ENCODE results near the gene ENG.
"Not testable (repeated sequence)": the region's sequence is repeated elsewhere in the genome, so short reads cannot be mapped to it uniquely, and the experiment has no call there.

ENG gene

DNA sequence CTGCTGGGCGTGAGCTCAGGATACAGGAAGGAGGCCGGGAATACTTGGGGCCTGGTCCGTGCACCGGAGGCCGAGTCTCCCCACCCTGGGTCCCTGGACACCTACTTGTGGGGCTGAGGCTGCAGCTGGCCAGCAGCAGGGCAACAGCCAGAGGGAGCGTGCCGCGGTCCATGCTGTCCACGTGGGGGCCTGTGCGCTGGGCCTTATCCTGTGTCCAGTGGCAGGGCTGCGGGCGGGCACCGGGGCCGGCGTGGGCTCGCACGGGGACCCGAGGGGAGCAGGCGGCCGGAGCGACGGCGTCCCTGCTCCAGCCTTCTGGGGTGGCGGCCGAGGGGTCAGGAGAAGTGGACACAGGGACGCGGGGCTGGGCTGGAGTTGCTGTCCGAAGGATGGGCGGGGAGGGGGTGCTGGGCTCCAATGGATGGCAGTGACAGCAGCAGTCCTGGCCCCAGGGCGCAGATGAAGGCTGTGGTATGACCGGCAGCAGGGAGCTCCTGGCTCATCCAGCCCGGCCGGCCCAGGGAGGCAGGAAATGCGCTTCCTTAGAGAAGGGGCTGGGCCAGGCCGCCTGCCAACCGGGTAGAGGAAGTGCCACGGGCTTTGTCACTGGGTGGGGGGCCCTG, at the start of gene ENG:
TSS of gene ENG (minus strand) at position 475 of the 623 bp plus-strand sequence. CDS start at position 172, 303 bp downstream.
- peak; percentile 43 to 46 for DNase-seq

DNA sequence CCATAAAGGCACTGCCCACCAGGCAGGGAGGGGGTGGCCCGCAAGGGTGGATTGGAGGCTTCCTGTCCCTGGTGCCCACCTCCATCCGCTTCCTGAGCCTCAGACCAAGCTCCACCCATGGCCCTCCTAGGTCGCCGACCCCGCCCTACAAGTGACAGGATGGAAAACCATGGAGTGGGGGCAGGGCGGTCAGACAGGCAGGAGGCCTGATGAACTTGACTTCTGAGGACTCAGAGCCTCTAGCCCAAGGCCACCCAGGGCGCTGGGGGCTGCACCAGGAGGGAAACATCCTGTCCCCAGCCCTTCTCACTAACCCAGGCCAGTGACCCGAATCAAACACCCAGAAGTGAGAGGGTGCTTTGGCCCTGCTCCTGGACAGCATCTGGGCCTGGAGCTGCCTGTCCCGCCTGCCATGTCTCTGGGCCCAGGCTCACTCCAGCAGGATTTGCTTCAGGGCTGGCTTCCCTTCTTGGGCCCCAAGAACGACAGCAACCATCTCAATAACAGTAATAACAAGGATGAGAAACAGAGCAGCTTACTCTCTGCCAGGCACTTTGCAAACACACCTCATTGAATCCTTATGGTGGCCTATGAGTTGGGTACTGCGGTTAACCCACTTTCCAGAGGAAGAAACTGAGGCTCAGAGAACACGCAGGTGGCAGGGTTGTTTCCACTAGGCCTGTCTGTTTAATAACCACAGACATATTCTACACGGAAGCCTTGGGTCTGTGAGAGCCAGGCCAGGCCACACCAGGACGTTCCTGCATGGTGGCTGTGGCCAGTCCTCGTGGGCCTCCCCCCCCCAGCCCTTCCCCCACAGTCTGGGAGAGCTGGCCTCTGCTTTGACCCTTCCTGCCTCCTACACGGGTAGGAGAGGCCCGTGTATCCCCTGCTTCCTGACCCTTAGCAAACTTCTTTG, 49.4 kb upstream of the ENG start:
- DNase-seq: peak; percentile 96 to 97

DNA sequence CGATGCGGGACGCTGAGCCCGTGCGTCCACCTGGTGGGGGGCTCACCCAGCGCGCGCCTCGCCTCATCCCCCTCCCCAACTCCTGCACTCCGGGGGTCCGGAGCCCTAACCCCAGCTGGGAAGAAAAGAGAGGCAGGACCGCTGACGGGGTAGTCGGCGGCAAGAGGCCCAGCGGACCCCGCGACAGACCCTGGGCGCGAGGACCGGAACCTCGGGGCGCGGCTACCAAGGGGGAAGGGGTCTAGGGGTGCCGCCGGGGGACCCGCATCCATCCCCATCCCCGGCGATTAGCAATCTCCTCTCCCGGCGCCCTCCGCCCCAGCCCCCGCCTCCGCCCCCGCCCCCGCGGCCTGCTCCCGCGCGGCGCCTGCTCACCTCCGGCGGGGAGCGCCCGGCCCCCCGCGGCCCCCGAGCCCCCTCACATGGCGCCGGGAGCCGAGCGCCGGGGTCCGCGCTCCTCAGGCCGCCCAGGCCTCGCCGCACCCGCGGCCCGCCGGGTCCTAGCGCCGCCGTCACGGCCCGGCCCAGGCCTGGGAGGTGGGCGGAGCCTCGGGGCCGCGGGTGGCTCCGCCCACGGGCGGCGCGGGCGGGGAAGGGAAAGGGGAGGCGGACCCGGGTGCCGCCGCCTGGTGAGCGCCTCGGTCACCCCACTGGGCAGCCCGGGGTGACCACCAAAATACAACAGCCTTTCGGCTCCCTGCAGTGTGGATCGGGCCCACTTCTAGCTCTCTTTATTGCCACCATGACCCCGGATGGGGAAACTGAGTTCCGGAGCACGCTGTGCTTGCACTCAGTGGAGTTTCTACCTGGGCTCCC, 44.9 kb upstream of the ENG start, which contains the start of gene ST6GALNAC6:
TSS of gene ST6GALNAC6 (minus strand) at position 476 of the 816 bp plus-strand sequence. CDS start 1,622 bp downstream, outside the sequence.
- peak; percentile 77 to 78 for DNase-seq

DNA sequence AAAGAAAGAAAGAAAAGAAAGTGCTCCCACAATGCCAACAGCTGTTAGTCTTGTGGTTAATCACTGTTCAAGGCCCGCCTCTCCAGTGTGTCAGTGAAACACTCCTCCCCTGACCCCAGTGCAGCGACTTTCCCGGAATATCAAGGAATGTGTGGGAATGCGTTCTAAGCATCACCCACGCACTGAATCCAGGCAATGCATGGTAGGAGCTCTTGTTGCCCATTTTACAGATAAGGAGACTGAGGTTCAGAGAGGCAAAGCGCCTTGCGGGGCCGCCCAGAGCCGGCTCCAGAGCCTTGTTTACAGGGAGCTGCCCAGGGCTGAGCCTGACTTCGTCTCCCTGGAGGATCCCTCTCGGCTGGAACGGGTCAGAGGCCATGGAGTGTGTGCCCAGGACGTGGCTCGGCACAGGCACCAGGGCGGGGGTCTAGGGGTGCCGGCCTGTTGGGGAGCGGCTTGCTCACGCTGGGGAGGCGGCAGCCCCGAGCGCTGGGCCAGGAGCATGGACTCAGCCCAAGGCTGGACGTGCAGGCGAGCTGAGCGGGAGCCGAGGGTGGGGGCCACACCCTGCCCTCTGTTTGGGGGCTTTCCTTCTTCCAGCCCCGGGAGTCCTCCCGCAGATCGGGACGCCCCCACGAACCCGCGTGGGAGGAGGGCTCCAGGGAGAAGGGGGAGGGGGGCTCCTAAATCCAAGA, 44.1 kb upstream of the ENG start:
- peak in 1 of 2 experiments; percentile 24 for DNase-seq

DNA sequence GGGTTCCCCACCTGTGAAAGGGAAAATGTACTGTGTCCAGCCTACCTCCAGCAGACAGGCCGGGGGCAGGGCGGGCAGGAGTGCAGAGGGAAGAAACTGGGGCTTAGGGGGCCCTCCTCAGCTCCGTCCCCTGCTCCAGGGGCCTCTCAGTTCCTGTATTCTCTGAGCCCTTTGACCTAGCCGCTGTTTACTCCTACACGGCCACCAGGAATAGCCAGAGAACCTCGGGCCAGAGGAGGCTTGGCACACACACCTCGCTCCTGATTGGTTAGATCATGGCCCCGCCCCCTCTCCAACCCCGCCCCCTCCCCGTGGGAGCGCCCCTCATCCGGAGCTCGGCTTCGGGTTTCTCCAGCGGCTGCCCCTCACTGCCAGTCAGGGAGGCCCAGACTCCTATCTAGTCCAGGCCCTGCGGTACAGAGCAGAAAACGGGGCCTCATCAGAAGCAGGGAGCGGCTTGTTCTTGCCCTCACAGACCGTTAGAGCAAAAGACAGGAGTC, 42.8 kb upstream of the ENG start:
- DNase-seq: peak; percentile 46 to 48

DNA sequence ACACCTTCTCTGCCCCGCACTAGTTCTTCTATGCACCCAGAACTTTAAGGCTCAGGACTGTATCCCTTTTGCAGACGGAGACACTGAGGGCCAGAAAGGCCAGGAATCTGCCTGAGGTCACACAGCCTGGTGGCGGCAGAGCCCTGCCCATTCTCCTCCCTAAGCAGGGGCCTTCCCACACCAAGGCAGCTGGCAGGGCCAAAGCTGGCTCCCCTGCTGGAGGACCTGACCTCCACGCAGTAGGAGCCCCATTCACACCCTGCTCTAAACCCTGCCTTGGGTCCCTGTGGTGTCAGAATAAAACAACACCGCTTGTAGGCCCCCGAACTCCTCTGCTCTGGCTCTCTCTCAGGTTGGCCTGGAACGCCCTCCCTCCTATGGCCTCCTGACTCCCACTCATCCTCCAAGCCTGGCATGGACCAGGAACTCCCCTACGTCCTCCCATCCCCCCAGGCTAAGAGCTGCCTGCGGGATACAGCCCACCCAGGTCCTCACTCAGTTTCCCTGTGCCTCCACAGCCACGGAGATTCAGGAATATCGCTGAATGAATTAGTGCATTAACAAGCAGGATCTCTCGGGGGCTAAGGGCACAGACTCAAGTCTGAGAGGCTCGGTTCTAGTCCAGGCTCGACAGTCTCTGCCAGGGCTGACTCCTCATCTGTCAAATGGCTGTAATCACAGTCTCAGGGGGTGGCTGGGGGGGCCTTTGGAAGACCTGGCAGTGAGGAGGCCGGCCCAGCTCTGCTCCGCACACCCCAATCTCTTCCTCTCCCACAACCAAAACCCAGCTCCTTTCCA, 42.1 kb upstream of the ENG start:
- no peak for DNase-seq

DNA sequence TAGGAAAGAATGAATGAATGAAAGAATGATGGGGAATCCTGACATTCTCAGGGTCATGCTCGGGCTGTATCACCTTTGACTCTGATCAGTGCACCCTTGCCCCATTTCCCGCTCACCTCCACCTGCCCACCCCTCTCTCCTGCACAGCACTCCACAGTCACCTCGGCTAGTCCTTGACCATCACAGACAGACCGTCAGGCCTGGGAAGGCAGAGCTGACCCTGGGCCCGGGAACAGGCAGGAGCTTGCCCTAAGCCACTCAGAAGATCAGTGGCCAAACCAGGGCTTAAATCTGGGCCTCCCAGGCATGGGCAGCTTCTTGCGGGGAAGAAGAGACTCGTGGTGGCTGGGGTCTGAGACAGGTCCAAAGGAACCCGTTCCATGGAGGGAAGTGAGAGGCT, 41.4 kb upstream of the ENG start:
- no peak for DNase-seq

DNA sequence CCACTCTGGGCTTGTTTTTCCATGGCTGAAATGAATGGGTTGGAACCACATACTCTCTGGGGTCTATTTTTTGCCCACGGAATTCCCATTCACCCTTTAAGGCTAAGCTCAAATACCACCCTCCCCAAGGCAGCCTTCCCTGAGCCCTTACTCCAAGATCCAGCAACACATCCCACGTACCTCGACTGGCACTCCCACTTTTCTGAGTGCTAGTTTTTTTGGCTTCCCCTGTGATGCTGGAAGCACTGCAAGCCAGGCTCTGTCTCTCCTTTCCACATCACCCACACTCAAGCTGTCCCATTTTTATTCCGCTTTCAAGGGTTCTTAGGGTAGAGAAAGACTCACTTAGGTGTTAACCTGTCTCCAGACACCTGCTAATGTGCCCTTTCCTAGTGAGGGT, 38.9 kb upstream of the ENG start:
- DNase-seq: no peak

DNA sequence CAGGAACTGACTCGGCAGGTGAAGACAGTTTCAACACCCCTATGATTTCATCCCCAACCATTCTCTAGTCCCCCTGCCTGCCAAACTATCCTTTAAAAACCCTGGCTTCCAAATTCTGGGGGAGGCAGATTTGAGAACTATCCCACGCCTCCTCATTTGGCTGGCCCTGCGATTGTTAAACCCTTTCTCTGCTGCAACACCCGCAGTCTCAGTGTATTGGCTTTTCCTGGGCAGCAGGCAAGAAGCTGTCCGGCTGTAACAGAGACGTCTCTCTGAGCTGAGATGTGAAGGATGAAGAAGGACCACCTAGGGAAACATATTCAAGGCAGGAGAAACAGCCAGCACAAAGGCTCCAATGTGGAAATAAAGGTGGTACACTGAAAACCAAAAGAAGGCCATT, 38.4 kb upstream of the ENG start:
- no peak for DNase-seq

DNA sequence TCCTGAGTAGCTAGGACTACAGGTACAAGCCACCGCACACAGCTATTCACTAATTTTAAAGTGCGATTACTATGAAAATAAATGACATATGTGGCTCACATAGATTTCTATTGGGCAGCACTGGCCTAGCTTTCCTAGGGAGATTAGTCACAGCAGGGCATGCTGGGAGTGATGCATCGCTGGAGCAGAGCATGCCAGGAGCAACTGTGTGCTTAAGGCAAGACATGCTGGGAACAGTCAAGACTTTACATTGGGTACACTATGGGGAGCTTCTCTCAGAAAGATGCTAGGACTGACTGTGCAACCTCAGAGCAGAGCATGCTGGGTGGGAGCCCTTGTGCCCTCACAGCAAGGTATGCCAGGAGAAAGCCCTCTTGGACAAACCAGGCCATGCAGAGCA, 35.6 kb upstream of the ENG start:
- no peak for DNase-seq

DNA sequence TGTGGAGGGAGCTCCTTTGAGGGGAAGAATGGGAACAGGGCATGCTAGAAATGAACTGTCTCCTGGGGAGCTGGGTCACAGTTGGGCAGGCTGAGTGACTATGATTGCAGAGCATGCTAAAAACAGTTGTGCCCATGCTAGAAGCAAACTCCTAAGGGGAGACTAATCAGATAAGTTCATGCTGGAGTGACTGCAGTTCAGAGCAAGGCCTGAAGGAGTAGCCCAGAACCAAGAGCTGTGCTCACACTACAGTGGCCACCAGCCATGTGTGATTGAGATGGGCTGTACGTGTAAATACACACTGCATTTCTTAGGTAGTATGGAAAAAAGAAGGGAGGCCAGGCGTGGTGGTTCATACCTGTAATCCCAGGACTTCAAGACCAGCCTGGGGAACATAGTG, 33.3 kb upstream of the ENG start:
- DNase-seq: no peak

DNA sequence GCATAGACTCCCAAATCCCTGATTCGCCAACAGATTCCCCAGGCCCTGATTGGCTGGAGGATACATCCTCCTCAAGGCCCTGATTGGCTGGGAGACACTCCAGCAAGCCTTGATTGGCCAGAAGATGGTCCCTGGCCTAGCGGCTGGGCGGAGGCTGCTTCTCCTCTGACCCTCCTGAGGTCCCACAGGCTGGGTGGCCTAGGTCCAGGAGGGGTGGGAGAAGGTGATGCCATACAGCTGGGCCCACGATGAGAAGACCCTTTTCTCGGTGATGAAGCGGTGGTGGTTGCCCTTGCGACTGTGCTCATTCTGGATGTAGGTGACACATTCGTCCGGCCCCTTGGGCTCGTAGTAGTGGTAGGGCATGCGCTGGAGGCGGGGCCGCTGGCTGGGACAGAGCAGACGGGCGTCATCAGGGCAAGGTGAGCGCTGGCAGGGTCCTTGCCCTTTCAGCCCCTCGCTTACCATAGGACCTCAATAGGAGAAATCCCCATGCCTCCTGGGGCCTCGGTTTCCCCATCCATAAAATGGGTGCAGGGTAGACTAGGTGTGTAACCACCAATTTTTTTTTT, 32.0 kb upstream of the ENG start:
- DNase-seq: no peak

DNA sequence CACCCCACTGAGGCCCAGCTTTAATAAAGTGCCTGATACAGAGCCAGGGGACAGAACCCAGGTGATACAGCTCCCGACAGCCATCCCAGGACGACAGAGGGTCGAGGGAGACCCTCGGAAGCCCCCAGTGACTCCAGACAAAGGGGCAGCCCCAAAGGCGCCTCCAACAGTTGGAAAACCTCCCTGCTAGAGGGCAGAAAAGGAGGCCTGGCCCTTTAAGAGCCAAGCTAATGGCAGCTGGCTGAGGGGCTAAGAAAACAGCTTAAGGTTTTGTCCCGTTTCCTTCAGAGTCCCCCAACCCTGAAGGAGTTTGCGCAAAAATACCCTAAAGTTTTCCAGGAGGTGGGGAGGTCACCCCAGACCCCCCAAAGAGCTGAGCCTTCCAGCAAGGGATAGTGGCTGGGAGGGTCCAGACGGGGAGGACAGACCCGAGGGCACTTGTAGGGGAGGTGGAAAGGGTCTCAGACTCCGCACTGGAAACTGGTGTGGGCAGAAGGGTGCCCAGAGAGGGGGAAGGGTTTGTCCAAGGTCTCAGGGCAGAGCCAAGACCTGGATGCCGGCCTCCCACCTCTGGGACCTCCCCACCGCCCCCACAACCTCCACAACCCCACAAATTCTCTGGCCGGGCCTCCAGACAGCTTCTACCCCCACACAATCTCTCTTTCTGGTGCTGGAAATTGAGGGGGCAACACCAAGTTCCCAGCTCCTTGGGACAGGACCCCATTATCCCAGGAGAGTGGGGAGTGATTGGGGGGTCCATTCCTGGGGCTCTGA, 31.2 kb upstream of the ENG start:
- no peak for DNase-seq

DNA sequence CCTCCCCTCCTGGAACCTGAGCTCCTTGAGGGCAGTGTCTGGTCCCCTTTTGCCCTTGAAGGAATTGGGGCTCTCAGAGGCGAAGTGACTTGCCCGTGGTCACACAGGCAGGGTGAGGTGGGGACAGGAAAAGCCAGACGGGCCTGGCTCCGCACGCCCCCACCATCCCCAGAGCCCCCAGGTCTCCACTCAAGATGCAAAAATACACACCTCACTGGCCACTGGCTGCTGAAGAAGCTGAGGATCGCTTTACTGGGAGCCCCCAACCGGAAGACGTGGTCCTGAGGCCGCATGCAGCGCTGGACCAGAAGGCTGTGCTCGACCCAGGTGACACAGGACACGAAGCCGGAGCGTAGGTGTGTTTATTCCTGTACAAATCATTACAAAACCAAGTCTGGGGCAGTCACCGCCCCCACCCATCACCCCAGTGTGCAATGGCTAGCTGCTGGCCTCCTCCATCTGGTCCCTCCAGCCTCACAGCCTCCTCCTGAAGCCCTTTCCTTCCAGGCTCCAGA, 30.6 kb upstream of the ENG start:
- DNase-seq: no peak

DNA sequence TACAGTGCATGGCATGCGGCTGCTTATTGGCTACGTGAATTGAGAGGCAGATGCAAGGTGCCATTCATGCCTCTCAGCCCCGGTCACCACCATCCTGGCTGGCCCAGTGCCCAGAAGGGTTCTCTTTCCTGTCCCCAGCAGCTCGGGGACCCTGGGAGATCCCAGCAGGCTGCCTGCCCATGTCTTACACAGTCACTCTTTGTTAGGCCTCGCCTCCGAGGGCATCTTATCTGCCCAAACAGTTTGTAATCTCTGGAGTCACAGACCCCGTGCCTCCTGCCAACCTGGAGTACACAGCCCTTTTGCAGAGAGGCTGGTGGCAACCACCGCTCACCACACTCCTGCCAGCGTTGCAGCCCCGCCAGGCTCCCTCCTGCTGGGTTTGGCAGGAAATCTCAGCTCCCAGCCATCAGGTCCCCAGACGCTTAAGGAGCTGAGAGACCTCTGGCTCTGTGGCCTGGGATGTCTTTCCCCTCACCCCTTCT, 30.0 kb upstream of the ENG start:
- DNase-seq: no peak

DNA sequence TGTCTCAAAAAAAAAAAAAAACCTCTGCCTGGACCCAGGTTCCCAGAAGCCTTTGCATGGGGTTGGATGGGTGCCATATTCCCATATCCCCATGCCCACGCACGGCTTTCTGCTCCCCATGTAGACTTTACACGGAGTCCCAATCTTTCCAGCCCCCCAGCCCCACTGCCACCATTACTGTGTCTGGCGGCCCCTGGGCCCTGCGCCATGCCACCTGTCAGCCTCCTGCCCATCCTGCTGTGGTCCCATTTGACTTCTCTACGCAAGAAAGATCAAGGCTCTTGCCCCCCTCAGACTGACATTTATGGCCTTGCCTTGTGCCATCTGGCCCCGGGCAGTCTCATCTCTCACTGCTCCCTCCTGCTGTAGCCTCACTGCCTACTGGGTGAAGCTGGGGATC, 29.5 kb upstream of the ENG start:
- no peak for DNase-seq

DNA sequence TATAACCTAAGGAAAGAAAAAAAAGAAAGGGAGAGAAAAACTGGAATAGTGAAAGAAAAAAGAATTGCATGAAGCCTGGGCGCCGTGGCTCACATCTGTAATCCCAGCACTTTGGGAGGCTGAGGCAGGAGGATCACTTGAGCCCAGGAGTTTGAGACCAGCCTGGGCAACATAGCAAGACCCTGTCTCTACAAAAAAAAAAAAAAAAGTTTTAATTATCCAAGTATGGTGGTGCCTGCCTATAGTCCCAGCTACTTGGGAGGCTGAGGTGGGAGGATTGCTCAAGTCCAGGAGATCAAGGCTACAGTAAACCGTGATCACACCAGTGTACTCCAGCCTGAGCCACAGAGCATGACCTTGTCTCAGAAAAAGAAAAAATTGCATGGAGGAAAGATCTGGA, 27.3 kb upstream of the ENG start:
- DNase-seq: not testable (repeated sequence)

DNA sequence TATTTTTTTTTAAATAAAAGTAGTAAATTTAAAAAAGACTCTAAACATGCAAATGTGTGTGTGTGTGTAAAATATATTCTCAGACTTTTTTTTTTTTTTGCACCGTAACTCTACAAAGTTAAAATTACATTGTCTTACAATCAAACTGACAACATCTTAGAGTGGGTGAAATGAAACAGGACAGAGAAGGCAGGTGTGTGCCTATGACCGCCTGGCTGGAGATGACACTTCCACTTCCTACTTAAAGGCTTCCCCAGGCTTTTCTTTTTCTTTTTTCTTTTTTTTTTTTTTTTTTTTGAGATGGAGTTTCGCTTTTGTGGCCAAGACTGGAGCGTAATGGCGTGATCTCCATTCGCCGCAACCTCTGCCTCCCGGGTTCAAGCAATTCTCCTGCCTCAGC, 25.7 kb upstream of the ENG start:
- no peak for DNase-seq

DNA sequence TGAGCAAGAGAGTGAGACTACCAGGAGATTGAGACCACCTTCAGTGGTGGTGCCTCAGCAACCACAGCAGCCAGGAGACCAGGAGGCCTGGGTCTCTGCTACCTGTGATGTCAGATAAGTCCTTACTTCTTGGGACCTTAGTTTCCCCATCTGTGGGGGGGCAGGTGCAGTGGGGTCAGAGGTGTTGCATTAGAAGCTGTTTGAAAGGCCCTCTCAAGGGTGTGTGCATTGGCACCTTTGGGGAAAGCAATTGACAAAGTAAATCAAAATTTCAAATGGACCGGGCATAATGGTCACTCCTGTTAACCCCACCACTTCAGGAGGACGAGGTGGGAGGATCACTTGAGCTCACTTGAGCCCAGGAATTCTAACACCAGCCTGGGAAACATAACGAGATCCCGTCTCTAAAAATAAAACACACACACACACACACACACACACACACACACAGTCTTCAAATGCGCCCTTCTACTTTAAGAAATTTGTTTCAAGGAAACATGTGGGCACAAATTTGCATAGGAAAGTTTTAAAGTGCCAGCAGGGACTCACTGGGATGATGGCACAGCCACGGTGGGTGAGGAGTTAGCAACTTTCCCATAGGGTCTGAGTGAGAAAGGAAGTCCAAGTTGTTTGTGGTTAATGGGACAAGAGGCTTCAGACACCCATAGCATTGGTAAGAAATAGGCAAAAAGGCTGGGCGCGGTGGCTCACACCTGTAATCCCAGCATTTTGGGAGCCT, 24.4 kb upstream of the ENG start:
- no peak for DNase-seq
